IPS-15b (cell line): ENCODE data around the gene ACKR2.

Experiments used
- H3K27me3 ChIP-seq: one replicate; pipeline ENCODE4 v1.6.1; 2013; ENCODE audit warnings: low read length; ENCODE audit not compliant: control insufficient read depth, insufficient read depth
- H3K36me3 ChIP-seq: one replicate; pipeline ENCODE4 v1.6.1; 2013; ENCODE audit warnings: low read length; ENCODE audit not compliant: control insufficient read depth, insufficient read depth
- H3K4me1 ChIP-seq: one replicate; pipeline ENCODE4 v1.6.1; 2013; ENCODE audit warnings: mild to moderate bottlenecking, low read length; ENCODE audit not compliant: control insufficient read depth, insufficient read depth
- H3K4me3 ChIP-seq: one replicate; pipeline ENCODE4 v1.5.1; 2013; ENCODE audit warnings: low read depth, low read length
- H3K9ac ChIP-seq: one replicate; pipeline ENCODE4 v1.6.1; 2013; ENCODE audit warnings: low read depth, mild to moderate bottlenecking, low read length
- H3K9me3 ChIP-seq: one replicate; pipeline ENCODE4 v1.6.1; 2013; ENCODE audit warnings: mild to moderate bottlenecking, low read length; ENCODE audit not compliant: control insufficient read depth, insufficient read depth

Gene ACKR2

GRCh38 chr3:42853056-42853455 is 43.8 kb downstream of the ACKR2 start:
- Histone ChIP-seq H3K4me3 (no peak overlapping the region), H3K9ac (no peak overlapping the region), H3K4me1 (no peaks in the 10 kb centered on the region), H3K9me3 (no peaks in the 10 kb centered on the region), H3K36me3 (no peaks in the 10 kb centered on the region), H3K27me3 (no peaks in the 10 kb centered on the region)

- Histone ChIP-seq H3K9me3 (no peaks in the 10 kb centered on the region), H3K4me3 (no peak overlapping the region), H3K27me3 (no peaks in the 10 kb centered on the region), H3K4me1 (no peaks in the 10 kb centered on the region), H3K36me3 (no peaks in the 10 kb centered on the region), H3K9ac (no peak overlapping the region)
Observed at GRCh38 chr3:42853739-42854302, 44.6 kb downstream of the ACKR2 start.

- H3K36me3 ChIP-seq: no peaks in the 10 kb centered on the region
- H3K4me3 ChIP-seq: no peak overlapping the region
- no peaks in the 10 kb centered on the region for H3K27me3 ChIP-seq
- no peaks in the 10 kb centered on the region for H3K9me3 ChIP-seq
- no peak overlapping the region for H3K9ac ChIP-seq
- H3K4me1 ChIP-seq: no peaks in the 10 kb centered on the region
Observed at GRCh38 chr3:42855219-42855546, 45.9 kb downstream of the ACKR2 start.

GRCh38 chr3:42855547-42856380 is 46.5 kb downstream of the ACKR2 start:
- no peaks in the 10 kb centered on the region for H3K4me1 ChIP-seq
- H3K36me3 ChIP-seq: no peaks in the 10 kb centered on the region
- H3K9ac ChIP-seq: no peak overlapping the region
- no peak overlapping the region for H3K4me3 ChIP-seq
- no peaks in the 10 kb centered on the region for H3K27me3 ChIP-seq
- H3K9me3 ChIP-seq: no peaks in the 10 kb centered on the region

DNA sequence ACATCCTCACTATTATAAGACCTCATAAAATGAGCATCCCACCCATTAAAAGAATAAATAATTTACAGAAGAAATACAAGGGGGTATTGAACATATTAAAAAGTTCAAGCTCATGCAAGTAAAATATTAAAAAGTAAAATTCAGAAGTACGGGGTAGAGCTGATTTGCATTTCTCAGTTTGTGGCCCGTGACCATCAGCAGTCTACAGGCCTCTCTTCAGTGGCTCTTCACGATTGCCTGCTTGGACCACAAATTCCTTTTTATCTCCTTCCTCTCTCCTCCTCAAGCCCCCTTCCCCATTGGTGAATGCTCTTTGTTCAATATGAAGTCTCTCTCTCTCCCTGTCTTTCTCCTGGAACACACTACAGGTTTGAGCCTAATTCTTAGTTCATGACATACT is 47.3 kb downstream of the ACKR2 start:
- H3K36me3 ChIP-seq: no peaks in the 10 kb centered on the region

GRCh38 chr3:42864321-42864950 is 55.2 kb downstream of the ACKR2 start:
- H3K4me1 ChIP-seq: no peaks in the 10 kb centered on the region
- no peaks in the 10 kb centered on the region for H3K36me3 ChIP-seq
- no peaks in the 10 kb centered on the region for H3K27me3 ChIP-seq
- H3K4me3 ChIP-seq: no peak overlapping the region
- H3K9me3 ChIP-seq: no peaks in the 10 kb centered on the region
- H3K9ac ChIP-seq: no peak overlapping the region

More for the DNA sequence above, 47.3 kb downstream of the ACKR2 start:
- Histone ChIP-seq H3K9ac (no peak overlapping the region), H3K4me1 (no peaks in the 10 kb centered on the region), H3K4me3 (no peak overlapping the region), H3K27me3 (no peaks in the 10 kb centered on the region), H3K9me3 (no peaks in the 10 kb centered on the region)

- Histone ChIP-seq H3K27me3 (no peaks in the 10 kb centered on the region), H3K9me3 (no peaks in the 10 kb centered on the region), H3K4me1 (no peaks in the 10 kb centered on the region), H3K36me3 (no peaks in the 10 kb centered on the region), H3K4me3 (no peak overlapping the region), H3K9ac (no peak overlapping the region)
Observed at GRCh38 chr3:42865256-42865655, 56.0 kb downstream of the ACKR2 start.

DNA sequence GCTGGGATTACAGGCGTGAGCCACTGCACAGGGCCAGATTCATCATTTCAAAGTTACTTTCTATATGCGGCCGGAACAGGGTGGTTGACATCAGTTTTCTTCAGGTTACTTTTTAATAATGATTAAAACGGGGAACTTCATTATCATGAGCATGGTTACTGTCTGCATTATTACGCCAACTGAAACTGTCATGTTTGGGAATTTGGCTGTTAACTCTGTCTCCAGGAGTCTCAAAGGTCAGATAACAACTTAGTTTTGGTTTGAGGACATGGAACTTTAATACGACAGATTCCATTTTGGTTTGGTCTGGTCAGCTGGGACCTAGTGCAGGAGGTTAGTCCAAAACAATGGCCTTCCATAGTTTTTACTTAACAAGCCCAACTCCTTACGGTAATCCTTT is 57.9 kb downstream of the ACKR2 start:
- H3K36me3 ChIP-seq: no peaks in the 10 kb centered on the region
- no peak overlapping the region for H3K4me3 ChIP-seq

DNA sequence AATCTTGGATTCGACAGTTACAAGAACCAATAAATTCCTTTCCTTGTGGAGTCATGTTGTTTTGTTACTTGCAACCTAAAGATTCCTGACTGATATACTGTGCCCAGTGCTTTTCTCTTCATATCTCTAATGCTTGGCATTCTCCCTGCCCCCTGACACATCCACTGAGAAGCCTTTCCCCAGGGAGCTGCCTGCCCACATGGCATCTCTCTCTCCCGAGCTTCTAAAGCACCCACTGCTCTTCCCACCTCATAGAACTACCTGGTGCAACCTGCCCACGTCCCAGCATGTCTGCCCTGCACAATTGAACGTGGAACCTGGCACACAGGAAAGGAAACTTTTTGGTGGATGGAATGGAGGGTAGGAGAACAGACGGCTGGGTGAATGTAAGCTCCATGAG is 59.6 kb downstream of the ACKR2 start:
- no peaks in the 10 kb centered on the region for H3K9me3 ChIP-seq
- no peak overlapping the region for H3K9ac ChIP-seq
- no peaks in the 10 kb centered on the region for H3K4me1 ChIP-seq
- no peaks in the 10 kb centered on the region for H3K27me3 ChIP-seq
- no peaks in the 10 kb centered on the region for H3K36me3 ChIP-seq
- H3K4me3 ChIP-seq: no peak overlapping the region

More for the DNA sequence above, 57.9 kb downstream of the ACKR2 start:
- H3K27me3 ChIP-seq: no peaks in the 10 kb centered on the region
- H3K9ac ChIP-seq: no peak overlapping the region
- no peaks in the 10 kb centered on the region for H3K9me3 ChIP-seq
- no peaks in the 10 kb centered on the region for H3K4me1 ChIP-seq

GRCh38 chr3:42871592-42872196 is 62.4 kb downstream of the ACKR2 start:
- Histone ChIP-seq H3K4me1 (no peaks in the 10 kb centered on the region), H3K27me3 (no peaks in the 10 kb centered on the region), H3K9ac (no peak overlapping the region), H3K4me3 (no peak overlapping the region), H3K36me3 (no peaks in the 10 kb centered on the region), H3K9me3 (no peaks in the 10 kb centered on the region)

DNA sequence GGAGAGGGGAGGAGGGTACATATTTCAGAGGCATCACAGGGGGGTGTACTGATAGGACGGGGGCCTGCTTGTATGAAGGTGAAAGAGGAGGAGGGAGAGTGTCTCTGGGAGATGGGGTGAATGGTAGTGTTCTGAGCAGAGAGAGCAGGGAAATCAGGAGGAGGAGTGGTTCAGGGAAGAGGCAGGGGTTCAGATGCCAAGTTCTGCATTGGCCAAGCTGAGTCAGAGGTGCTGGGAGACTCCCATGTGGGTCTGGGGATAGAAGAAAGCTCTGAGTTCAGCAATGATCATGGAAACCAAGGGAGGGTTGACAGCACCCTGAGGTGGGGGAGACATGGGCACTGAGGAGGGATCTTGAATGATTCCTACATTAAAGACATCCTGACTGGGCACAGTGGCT is 63.5 kb downstream of the ACKR2 start:
- Histone ChIP-seq H3K27me3 (no peaks in the 10 kb centered on the region), H3K36me3 (no peaks in the 10 kb centered on the region), H3K9ac (no peak overlapping the region), H3K9me3 (no peaks in the 10 kb centered on the region), H3K4me1 (no peaks in the 10 kb centered on the region), H3K4me3 (no peak overlapping the region)
